GDM1 (cell line): Measurements from ENCODE around the gene IL6.
"Not testable (repeated sequence)": the region's sequence is repeated elsewhere in the genome, so short reads cannot be mapped to it uniquely, and the experiment has no call there.

Experiments
- DNase-seq: peaks from one replicate; lab custom pipeline; 2025; lab: John Stamatoyannopoulos, UW

Gene IL6

DNA sequence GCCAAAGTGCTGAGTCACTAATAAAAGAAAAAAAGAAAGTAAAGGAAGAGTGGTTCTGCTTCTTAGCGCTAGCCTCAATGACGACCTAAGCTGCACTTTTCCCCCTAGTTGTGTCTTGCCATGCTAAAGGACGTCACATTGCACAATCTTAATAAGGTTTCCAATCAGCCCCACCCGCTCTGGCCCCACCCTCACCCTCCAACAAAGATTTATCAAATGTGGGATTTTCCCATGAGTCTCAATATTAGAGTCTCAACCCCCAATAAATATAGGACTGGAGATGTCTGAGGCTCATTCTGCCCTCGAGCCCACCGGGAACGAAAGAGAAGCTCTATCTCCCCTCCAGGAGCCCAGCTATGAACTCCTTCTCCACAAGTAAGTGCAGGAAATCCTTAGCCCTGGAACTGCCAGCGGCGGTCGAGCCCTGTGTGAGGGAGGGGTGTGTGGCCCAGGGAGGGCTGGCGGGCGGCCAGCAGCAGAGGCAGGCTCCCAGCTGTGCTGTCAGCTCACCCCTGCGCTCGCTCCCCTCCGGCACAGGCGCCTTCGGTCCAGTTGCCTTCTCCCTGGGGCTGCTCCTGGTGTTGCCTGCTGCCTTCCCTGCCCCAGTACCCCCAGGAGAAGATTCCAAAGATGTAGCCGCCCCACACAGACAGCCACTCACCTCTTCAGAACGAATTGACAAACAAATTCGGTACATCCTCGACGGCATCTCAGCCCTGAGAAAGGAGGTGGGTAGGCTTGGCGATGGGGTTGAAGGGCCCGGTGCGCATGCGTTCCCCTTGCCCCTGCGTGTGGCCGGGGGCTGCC lies at the start of gene IL6:
IL6 (plus strand) TSS at position 294 of the 807 bp plus-strand sequence; CDS start at position 357, 63 bp downstream.
- DNase-seq: no peak

DNA sequence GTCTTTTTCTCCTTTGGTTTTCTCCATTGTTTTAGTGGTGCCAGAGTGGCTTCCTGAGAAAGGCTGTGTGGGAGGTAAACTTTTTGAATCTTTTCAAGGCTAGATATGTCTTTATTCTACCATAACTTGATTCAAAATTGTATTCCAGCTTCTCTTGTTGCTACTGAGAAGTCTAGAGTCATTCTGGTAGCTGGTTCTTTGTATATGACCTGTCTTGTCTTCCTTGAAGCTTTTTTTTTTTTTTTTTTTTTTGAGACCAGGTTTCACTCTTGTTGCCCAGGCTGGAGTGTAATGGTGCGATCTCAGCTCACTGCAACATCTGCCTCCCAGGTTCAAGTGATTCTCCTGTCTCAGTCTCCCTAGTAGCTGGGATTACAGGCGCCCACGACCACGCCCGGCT lies 49.7 kb upstream of the IL6 start:
- DNase-seq: not testable (repeated sequence)

GRCh38 chr7:22677680-22678079 lies 49.3 kb upstream of the IL6 start:
- no peak for DNase-seq

DNA sequence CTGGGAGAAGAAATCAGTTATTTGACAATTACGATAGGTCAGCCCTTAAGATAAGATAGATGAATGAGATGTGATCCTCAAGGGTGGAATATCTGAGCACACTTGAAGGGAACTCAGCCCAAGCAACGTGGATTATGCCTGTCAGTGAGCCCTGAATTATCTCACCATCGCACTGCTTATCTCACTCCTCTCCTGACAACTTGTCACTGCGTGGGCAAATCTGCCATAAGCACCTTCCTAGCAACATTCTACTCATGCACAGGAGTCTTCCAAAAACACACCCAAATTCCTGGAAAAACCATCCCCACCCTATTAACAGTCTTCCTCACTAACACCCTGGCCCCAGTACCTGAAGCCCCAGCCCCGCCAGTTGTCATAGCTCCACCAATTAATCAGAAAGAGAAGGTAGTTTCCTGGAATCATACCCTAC lies 46.5 kb upstream of the IL6 start:
- no peak for DNase-seq

GRCh38 chr7:22681312-22681711 lies 45.7 kb upstream of the IL6 start:
- DNase-seq: no peak

- DNase-seq: no peak
Measured at GRCh38 chr7:22681852-22682657, 44.9 kb upstream of the IL6 start.

- no peak for DNase-seq
Measured at GRCh38 chr7:22683379-22683778, 43.6 kb upstream of the IL6 start.

DNA sequence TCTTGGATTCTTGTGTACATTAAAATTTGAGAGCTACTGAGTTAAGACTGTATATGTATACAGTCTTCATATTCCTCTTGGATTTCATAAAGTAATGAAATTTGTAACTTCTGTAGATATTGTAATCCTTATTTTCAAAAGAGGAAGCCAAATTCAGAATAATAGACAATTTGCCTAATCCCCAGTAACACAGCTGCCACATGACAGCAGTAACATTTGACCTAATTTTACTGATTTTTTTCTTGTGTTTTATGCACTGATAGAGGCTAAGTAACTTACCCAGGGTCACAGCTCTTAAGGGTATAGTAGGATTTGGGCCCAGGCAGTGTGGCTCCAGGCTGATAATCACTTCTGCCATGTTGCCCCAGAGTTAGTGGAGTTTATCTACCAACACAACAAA lies 40.4 kb upstream of the IL6 start:
- DNase-seq: no peak

DNA sequence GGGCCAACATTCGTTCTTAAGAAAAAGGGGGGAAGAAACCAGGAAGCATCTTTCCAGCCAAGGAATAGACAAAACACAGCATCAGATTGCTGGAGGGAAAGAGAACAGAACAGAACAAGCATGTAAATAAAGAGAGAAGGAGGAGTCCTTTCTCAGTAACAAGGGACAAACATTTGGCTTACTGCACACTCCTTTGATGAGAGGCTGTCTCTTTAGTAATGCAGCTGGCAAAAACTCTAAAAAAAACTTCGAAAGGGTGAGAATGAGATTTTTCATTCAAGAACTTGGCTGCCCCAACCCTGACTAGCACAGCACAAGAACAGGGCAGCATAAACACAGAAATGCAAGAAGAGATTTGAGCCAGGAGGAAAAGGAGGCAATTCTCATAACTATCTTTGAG lies 38.9 kb upstream of the IL6 start:
- no peak for DNase-seq

GRCh38 chr7:22688934-22689333 lies 38.1 kb upstream of the IL6 start:
- not testable (repeated sequence) for DNase-seq

DNA sequence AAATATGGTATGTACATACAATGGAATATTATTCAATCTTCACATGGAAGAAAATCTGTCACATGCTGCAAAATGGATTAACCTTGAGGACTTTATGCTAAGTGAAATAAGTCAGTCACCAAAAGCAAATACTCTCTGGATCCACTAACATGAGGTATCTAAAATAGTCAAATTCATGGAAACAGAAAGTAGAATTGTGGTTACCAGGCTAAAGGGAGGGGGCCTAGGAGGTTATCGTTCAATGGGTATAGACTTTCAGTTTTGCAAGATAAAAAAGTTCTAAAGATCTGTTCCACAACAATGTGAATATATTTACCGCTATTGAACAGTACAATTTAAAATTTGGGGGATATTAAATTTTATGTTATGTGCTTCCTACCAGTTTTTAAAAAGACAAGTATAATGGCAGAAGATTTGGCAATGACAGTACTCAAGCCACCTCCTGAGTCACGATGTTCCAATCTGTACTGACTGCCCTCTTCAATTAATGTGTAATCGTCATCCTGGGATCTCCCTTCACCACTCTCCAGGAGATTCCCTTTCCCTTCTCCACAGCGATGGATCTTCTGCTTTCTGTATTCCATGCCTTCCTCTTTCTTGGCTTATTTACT lies 32.3 kb upstream of the IL6 start:
- DNase-seq: no peak

DNA sequence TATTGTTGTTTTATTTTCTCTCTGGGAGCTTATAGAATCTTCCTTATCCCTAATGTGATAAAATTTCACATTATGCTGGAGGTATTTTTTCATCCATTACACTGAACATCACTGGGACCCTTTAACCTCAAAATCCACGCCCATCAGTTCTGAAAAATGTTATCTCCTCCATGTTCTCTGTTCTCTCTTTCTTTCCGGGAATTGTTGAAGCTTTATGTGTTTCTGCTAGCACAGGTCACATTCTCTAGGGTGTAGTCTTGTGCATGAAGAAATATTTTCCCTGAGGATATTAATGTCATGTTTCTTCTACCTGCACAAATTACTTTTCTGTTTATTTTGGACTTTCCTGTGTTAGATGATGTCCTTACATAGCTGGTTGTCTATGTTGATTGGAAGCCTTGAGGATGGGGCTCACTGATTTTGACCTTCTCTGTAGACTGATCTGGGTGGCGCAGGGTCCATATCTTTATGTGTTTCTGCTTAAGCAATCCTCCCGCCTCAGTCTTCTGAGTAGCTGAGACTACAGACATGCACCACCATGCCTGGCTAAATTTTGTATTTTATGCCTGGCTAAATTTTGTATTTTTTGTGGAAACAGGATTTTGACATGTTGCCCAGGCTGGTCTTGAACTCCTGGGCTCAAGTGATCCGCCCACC lies 31.4 kb upstream of the IL6 start:
- DNase-seq: no peak

- DNase-seq: no peak
Measured at GRCh38 chr7:22696541-22697228, 30.3 kb upstream of the IL6 start.

DNA sequence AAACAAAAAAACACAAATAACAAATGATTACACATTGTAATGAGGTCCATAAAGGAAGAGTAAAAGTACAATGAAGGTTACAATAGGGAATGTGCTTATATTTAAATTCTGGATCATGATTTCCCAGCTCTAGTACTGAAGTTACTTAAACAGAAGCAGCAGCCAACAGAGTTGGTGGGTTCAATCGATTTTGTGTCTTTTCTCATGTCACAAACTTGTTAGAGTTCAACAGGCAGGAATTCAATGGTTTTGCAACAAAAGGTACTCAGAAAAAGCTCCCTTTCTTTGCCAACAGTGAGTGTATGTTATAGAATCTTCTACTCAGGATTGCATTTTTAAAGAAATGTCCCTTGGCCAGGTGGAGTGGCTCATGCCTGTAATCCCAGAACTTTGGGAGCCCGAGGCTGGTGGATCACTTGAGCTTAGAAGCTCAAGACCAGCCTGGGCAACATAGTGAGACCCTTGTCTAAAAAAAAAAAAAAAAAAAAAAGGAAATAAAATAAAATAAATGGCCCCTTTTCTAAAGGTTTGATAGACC lies 29.6 kb upstream of the IL6 start:
- no peak for DNase-seq

DNA sequence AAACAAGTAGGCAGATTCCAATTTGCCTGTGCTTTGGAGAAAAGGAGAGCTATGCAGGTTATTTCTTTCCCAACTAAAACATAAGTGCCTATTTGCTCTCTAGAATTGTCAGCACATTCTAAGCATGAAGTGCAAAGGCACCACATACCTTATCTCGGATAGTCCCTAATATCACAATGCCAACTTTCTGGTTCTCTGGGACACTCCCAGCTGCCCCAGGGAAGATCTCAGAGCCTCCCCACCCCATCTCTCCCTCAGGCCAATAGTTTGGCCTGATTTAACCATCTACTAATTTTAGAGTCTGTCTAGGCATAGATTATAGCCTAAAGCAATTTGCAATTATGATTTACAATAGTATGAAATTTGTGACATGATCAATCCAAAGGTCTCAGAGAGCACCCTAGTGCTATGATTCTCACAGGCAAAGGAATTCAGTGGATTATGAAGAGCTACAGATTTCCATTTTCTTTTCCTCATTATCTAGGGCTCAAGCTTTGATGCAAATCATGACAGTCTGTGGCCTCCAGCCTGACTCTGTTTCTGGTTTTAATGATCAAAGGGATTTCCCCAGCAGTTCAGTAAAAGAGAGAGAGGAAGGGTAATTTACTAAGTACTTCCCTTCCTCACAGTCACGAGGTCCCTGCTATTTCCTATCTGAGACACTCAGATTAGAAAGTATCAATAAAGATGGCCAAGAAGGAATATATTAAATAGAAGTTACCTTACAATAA lies 29.0 kb upstream of the IL6 start:
- no peak for DNase-seq

DNA sequence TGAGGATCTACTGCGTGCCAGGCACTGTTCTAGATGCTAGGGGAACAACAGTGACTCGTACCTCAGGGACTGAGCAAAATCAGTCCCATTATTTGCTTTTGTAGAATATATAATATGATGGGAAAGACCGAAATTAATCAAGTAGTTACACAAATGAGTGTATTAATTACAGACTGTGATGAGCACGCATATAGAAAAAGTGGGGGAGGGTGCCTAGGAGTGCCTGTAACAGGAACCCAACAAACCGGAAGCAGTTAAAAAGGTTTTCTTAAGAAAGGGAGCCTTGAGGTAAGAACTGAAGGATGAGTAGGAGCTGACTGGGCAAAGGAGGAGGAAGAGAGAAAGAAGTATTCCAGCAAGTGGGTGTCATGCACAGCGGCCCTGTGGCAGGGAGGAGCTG lies 28.2 kb upstream of the IL6 start:
- DNase-seq: no peak

- no peak for DNase-seq
Measured at GRCh38 chr7:22700559-22701002, 26.4 kb upstream of the IL6 start.

DNA sequence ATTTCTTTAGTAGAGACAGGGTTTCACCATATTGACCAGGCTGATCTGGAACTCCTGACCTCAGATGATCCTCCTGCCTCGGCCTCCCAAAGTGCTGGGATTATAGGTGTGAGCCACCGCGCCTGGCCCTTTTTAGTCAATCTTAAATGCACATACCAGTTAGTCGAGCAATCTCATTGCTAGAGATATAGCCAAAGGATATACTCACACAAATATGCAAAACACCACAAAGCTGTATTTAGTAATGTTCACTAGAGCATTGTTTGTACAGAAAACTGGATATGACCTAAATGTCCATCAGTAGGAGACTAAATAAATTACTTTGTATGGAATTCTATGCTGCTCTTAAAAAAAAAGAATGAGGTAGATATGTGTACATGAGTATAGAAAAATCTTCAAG lies 24.5 kb upstream of the IL6 start:
- DNase-seq: no peak

GRCh38 chr7:22703107-22703855 lies 23.7 kb upstream of the IL6 start:
- DNase-seq: not testable (repeated sequence)
